Retinal pigment epithelial cell (primary cell): ENCODE results near the gene POLDIP3.

Source experiments
- DNase-seq: peaks from one replicate; pipeline ENCODE4 v3.0.0-alpha.2; 2010; ENCODE audit warnings: low read depth
- H3K4me3 ChIP-seq: 2 replicates; pipeline ENCODE4 v1.5.1; 2011; ENCODE audit warnings: mild to moderate bottlenecking, low read length, control low read depth, moderate library complexity
- TF ChIP-seq, protein P1 (sequence below): conservative IDR thresholded peaks from 2 replicates; pipeline ENCODE4 v1.5.1; 2011; ENCODE audit warnings: low read depth, low read length, control low read depth, inconsistent platforms

POLDIP3 gene

DNA sequence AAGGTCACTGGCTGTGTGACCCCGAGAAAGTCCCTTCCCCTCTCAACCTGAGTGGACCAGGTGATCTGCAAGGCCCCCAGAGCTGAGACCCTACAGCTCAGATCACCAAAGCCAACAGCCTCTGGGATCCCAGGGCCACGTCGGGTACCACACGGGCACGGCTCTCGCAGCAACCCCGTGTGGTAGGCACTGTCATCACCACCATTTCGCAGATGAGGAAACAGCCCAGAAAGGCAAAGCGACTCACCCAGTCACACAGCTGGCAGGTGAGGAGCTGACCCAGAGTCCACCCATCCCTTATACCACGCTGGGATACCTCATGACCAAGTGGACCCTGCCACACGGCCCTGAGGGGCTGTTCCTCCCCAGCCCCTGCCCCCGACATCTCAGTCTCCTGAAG, 22.9 kb upstream of the POLDIP3 start:
- H3K4me3 ChIP-seq = no peak overlapping the region
- DNase-seq = no peak
- TF ChIP-seq, protein P1, sequence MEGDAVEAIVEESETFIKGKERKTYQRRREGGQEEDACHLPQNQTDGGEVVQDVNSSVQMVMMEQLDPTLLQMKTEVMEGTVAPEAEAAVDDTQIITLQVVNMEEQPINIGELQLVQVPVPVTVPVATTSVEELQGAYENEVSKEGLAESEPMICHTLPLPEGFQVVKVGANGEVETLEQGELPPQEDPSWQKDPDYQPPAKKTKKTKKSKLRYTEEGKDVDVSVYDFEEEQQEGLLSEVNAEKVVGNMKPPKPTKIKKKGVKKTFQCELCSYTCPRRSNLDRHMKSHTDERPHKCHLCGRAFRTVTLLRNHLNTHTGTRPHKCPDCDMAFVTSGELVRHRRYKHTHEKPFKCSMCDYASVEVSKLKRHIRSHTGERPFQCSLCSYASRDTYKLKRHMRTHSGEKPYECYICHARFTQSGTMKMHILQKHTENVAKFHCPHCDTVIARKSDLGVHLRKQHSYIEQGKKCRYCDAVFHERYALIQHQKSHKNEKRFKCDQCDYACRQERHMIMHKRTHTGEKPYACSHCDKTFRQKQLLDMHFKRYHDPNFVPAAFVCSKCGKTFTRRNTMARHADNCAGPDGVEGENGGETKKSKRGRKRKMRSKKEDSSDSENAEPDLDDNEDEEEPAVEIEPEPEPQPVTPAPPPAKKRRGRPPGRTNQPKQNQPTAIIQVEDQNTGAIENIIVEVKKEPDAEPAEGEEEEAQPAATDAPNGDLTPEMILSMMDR = no peak

GRCh38 chr22:42636506-42636905, 21.8 kb upstream of the POLDIP3 start:
- H3K4me3 ChIP-seq = no peak overlapping the region
- TF ChIP-seq, protein P1 = no peak
- DNase-seq = no peak

DNA sequence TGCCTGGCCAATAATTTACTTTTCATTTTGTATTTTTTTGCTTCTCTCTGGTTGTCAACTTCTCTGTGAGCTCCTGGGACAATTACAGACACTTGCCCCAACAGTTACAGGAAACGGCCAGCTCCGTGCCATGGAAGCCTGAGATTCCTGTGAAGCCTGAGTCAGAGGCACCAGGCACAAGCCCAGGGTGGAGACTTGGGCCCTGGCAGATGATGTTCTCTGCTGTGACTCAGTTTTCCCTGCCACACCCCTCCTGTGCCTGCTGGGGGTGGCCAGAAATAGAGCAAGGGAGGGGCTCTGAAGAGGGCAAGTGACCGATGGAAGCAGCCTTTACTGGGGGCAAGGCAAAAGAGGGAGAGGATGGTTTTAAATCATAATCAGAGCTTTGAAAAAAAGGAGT, 20.8 kb upstream of the POLDIP3 start:
- TF ChIP-seq, protein P1 = no peak
- DNase-seq = peak; percentile 87

GRCh38 chr22:42633013-42633412, 18.3 kb upstream of the POLDIP3 start:
- no peak overlapping the region for H3K4me3 ChIP-seq
- no peak for DNase-seq
- TF ChIP-seq, protein P1 = no peak

More for the DNA sequence above, 20.8 kb upstream of the POLDIP3 start:
- no peak overlapping the region for H3K4me3 ChIP-seq

DNA sequence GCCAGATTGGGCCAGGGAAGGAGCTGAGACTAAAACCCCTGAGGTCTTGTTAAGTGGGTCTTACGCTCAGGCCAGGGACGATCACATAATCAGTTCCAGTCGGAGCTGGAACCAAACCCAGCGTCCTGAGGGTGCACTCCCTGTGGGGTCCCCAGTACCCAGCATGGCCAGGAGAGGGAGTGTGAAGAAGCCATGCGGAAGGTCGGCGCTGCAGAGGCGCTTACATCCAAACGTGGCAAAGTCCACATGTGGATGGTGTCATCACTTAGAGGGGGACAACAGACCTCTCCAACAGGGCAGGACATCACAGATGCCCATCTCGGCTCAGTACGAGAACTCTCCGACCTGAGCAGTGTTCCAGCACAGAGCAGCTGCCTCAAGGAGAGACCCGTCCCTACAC, 17.4 kb upstream of the POLDIP3 start:
- H3K4me3 ChIP-seq = no peak overlapping the region
- DNase-seq = no peak
- TF ChIP-seq, protein P1 = peak; percentile 50

DNA sequence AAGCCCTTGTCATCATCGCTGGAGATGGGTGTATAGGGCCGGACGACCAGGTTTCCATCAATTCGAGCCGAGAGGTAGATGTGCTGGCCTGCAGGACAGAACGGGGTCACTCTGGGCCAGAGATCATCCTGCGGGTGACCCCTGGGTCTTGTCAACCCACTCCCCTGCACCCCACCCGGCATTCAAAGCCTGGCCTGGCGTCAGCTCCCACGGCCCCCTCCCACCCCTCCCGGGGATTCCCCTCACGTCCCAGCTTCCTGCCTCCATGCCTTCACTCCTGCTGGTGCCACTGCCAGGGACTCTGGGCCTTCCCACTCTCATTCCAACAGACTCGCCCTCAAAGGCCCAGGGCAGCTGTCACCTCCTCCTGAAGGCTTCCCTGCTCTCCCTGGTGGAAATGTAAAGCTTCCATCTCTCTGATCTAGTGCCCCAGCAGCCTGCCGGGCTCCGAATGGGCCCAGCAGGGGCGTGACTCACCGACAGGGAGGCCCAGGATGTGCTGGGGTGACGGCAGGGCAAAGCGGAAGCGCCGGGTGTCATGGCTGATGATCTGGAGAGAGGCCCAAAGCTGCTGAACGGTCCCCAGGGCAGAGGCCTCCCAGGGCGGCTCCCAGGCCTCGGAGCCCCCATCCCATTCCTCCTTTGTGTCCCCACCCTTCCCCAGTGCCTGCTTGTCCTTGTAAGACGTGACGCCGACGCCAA, 16.4 kb upstream of the POLDIP3 start:
- TF ChIP-seq, protein P1 = no peak
- DNase-seq = no peak
- no peak overlapping the region for H3K4me3 ChIP-seq

GRCh38 chr22:42630211-42630610, 15.5 kb upstream of the POLDIP3 start:
- H3K4me3 ChIP-seq = no peak overlapping the region
- no peak for DNase-seq
- TF ChIP-seq, protein P1 = no peak
